ENCODE measurements around the gene IQSEC3. TPM values are rescaled to one million over a fixed set of nuclear protein-coding genes. Genes with fewer than 3 reads are reported as not detected.

IQSEC3 gene
- total RNA-seq, 1 experiment from 2014 or later = not detected

- no peak overlapping the region for H3K4me3 ChIP-seq (ENCODE audit: low read depth, low read length, poor library complexity, severe bottlenecking)
- no TSS peak for BruUV-seq (replicated peaks)
- H3K4me1 ChIP-seq (ENCODE audit: insufficient read depth, low read length, poor library complexity, severe bottlenecking) = no peaks in the 10 kb centered on the region
- intact Hi-C loops (cut with micrococcal nuclease; ENCODE audit: unreplicated experiment) = no loop called here
- H3K36me3 ChIP-seq (ENCODE audit: insufficient read depth, low read length, poor library complexity, severe bottlenecking) = no peaks in the 10 kb centered on the region
- H3K9me3 ChIP-seq (ENCODE audit: low read depth, low read length, poor library complexity, severe bottlenecking) = no peaks in the 10 kb centered on the region
- TF ChIP-seq, protein P1, sequence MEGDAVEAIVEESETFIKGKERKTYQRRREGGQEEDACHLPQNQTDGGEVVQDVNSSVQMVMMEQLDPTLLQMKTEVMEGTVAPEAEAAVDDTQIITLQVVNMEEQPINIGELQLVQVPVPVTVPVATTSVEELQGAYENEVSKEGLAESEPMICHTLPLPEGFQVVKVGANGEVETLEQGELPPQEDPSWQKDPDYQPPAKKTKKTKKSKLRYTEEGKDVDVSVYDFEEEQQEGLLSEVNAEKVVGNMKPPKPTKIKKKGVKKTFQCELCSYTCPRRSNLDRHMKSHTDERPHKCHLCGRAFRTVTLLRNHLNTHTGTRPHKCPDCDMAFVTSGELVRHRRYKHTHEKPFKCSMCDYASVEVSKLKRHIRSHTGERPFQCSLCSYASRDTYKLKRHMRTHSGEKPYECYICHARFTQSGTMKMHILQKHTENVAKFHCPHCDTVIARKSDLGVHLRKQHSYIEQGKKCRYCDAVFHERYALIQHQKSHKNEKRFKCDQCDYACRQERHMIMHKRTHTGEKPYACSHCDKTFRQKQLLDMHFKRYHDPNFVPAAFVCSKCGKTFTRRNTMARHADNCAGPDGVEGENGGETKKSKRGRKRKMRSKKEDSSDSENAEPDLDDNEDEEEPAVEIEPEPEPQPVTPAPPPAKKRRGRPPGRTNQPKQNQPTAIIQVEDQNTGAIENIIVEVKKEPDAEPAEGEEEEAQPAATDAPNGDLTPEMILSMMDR (conservative IDR thresholded peaks at IDR 0.05; ENCODE audit: low read depth, low read length) = no peak
- TF ChIP-seq EZH2 (IDR thresholded peaks at IDR 0.05; ENCODE audit: borderline replicate concordance, low read depth, low read length, poor library complexity, severe bottlenecking) = no peak
- no peaks in the 10 kb centered on the region for H3K27me3 ChIP-seq (replicated peaks; ENCODE audit: insufficient read depth, low read depth, low read length, poor library complexity)
- ChIA-PET CTCF (interaction anchor here (0.7 kb wide), 1 partner anchor 24 kb away, joined by 3 read pairs; no protein-coding TSS in a partner anchor), POLR2A (ENCODE audit: low non-redundant PET) (no interaction called here)
- no peak for DNase-seq (ENCODE audit: low spot score)
- no peak overlapping the region for H3K27ac ChIP-seq (ENCODE audit: low read depth, low read length, poor library complexity, severe bottlenecking)
Measured at GRCh38 chr12:156945-157344, 90.4 kb downstream of the IQSEC3 start.

DNA sequence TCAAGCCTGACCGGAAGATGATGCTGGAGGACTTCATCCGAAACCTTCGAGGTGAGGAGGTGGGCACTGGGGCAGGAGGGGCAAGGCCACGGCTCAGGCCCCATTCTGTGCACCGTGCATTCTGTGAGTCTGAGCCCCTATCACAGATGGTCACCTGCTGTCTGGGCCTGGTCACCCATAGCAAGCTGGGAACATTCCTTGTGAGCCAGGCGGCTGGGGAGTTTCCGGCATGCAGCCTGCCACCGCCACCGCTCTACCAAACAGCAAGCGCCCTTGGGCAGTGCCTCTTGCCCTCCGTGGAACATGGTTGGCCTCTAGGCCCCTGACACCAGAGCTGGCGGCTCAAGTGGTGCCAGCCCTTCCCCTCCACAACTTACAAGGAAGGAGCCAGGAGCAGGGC is 91.1 kb downstream of the IQSEC3 start:
- no TSS peak for BruUV-seq (replicated peaks)
- no peaks in the 10 kb centered on the region for H3K27me3 ChIP-seq (replicated peaks; ENCODE audit: insufficient read depth, low read depth, low read length, poor library complexity)
- POLR2A ChIA-PET (ENCODE audit: low non-redundant PET) = no interaction called here
- DNase-seq (ENCODE audit: low spot score) = no peak
- no peak overlapping the region for H3K27ac ChIP-seq (ENCODE audit: low read depth, low read length, poor library complexity, severe bottlenecking)
- no peaks in the 10 kb centered on the region for H3K9me3 ChIP-seq (ENCODE audit: low read depth, low read length, poor library complexity, severe bottlenecking)
- CTCF ChIA-PET = no interaction called here
- H3K4me3 ChIP-seq (ENCODE audit: low read depth, low read length, poor library complexity, severe bottlenecking) = no peak overlapping the region
- no peaks in the 10 kb centered on the region for H3K4me1 ChIP-seq (ENCODE audit: insufficient read depth, low read length, poor library complexity, severe bottlenecking)
- intact Hi-C loops (cut with micrococcal nuclease; ENCODE audit: unreplicated experiment) = no loop called here
- TF ChIP-seq EZH2 (IDR thresholded peaks at IDR 0.05; ENCODE audit: borderline replicate concordance, low read depth, low read length, poor library complexity, severe bottlenecking) = no peak
- TF ChIP-seq, protein P1 (conservative IDR thresholded peaks at IDR 0.05; ENCODE audit: low read depth, low read length) = no peak
- no peaks in the 10 kb centered on the region for H3K36me3 ChIP-seq (ENCODE audit: insufficient read depth, low read length, poor library complexity, severe bottlenecking)

GRCh38 chr12:159156-159782 is 92.7 kb downstream of the IQSEC3 start:
- intact Hi-C loops (cut with micrococcal nuclease; ENCODE audit: unreplicated experiment) = no loop called here
- ChIA-PET POLR2A (ENCODE audit: low non-redundant PET) (interaction anchor here (0.6 kb wide), 1 partner anchor 43 kb away, joined by 3 read pairs; no protein-coding TSS in a partner anchor), CTCF (no interaction called here)
- no peaks in the 10 kb centered on the region for H3K9me3 ChIP-seq (ENCODE audit: low read depth, low read length, poor library complexity, severe bottlenecking)
- TF ChIP-seq, protein P1 (conservative IDR thresholded peaks at IDR 0.05; ENCODE audit: low read depth, low read length) = no peak
- TF ChIP-seq EZH2 (IDR thresholded peaks at IDR 0.05; ENCODE audit: borderline replicate concordance, low read depth, low read length, poor library complexity, severe bottlenecking) = no peak
- no peak overlapping the region for H3K27ac ChIP-seq (ENCODE audit: low read depth, low read length, poor library complexity, severe bottlenecking)
- no peaks in the 10 kb centered on the region for H3K36me3 ChIP-seq (ENCODE audit: insufficient read depth, low read length, poor library complexity, severe bottlenecking)
- no peak for DNase-seq (ENCODE audit: low spot score)
- H3K4me1 ChIP-seq (ENCODE audit: insufficient read depth, low read length, poor library complexity, severe bottlenecking) = no peaks in the 10 kb centered on the region
- no peak overlapping the region for H3K4me3 ChIP-seq (ENCODE audit: low read depth, low read length, poor library complexity, severe bottlenecking)
- BruUV-seq (replicated peaks) = no TSS peak
- H3K27me3 ChIP-seq (replicated peaks; ENCODE audit: insufficient read depth, low read depth, low read length, poor library complexity) = no peaks in the 10 kb centered on the region

All from A673 (cell line).